GM18867 (cell line): ENCODE data around the gene JADE2.

Experiments used
- ATAC-seq: cut with Tn5 transposase; IDR thresholded peaks from one replicate; pipeline ENCODE4 v1.9.1; 2021; ENCODE audit warnings: mild to moderate bottlenecking, moderate library complexity; ENCODE audit not compliant: unreplicated experiment

JADE2 gene

GRCh38 chr5:134620634-134621033 lies 95.2 kb downstream of the JADE2 start:
- no peak for ATAC-seq

- ATAC-seq, result no peak
These were observed 100.1 kb downstream of the JADE2 start for GRCh38 chr5:134625559-134625958.

GRCh38 chr5:134626369-134627014 lies 101.0 kb downstream of the JADE2 start:
- no peak for ATAC-seq
